Fibroblast of skin of right biceps (primary cell): ENCODE data around the gene GPR35.
A peak's percentile ranks its signal among the peaks of the same experiment; 100 is the strongest.

Experiments
- DNase-seq: peaks from one replicate; pipeline ENCODE4 v3.0.0-alpha.2; 2013

Gene GPR35

GRCh38 chr2:240589850-240590525 is 35.3 kb upstream of the GPR35 start:
- DNase-seq, result no peak

- DNase-seq, result no peak
These were observed 34.6 kb upstream of the GPR35 start for GRCh38 chr2:240590681-240591111.

GRCh38 chr2:240591226-240591625 is 34.1 kb upstream of the GPR35 start:
- peak; percentile 62 for DNase-seq

- no peak for DNase-seq
These were observed 33.5 kb upstream of the GPR35 start for GRCh38 chr2:240591784-240592183.

GRCh38 chr2:240593026-240593702 is 32.1 kb upstream of the GPR35 start:
- DNase-seq, result no peak

GRCh38 chr2:240593703-240594451 is 31.4 kb upstream of the GPR35 start:
- DNase-seq, result no peak

GRCh38 chr2:240594511-240595380 is 30.5 kb upstream of the GPR35 start:
- DNase-seq, result no peak

GRCh38 chr2:240595381-240596079 is 29.8 kb upstream of the GPR35 start:
- DNase-seq, result no peak

GRCh38 chr2:240596080-240596460 is 29.2 kb upstream of the GPR35 start:
- DNase-seq, result no peak

GRCh38 chr2:240596491-240596931 is 28.8 kb upstream of the GPR35 start:
- DNase-seq, result no peak

- no peak for DNase-seq
These were observed 28.2 kb upstream of the GPR35 start for GRCh38 chr2:240597054-240597418.

- no peak for DNase-seq
These were observed 27.7 kb upstream of the GPR35 start for GRCh38 chr2:240597419-240598181.

- no peak for DNase-seq
These were observed 26.9 kb upstream of the GPR35 start for GRCh38 chr2:240598311-240598911.

- no peak for DNase-seq
These were observed 26.1 kb upstream of the GPR35 start for GRCh38 chr2:240599141-240599583.

GRCh38 chr2:240600451-240600961 is 24.8 kb upstream of the GPR35 start:
- DNase-seq, result no peak

GRCh38 chr2:240601061-240601830 is 24.0 kb upstream of the GPR35 start:
- no peak for DNase-seq

GRCh38 chr2:240601831-240602160 is 23.5 kb upstream of the GPR35 start:
- DNase-seq, result no peak

- DNase-seq, result no peak
These were observed 22.8 kb upstream of the GPR35 start for GRCh38 chr2:240602266-240603050.
